Ovary (tissue), 9 donors: ENCODE measurements around the gene HCFC2. TPM values are rescaled to one million over a fixed set of nuclear protein-coding genes. Genes with fewer than 3 reads are reported as not detected.

Source experiments
- DNase-seq, 5 donors: peaks; one replicate each; pipeline ENCODE4 v3.0.0-alpha.2; 2019 to 2020
- H3K27ac ChIP-seq, 2 donors: fragments of 200-600 bp; one replicate each; pipeline versions ENCODE4 v1.5.1 to v1.8.0; 2019 to 2022
- H3K27me3 ChIP-seq: fragments of 200-600 bp; one replicate; pipeline ENCODE4 v1.8.0; 2022
- H3K36me3 ChIP-seq: fragments of 200-600 bp; sonication (generic); one replicate; pipeline ENCODE4 v1.5.1; 2019
- H3K4me1 ChIP-seq: one replicate; pipeline ENCODE4 v1.8.1; 2013; ENCODE audit warnings: mild to moderate bottlenecking, moderate library complexity; ENCODE audit not compliant: insufficient read depth
- H3K4me3 ChIP-seq: fragments of 200-600 bp; sonication (generic); one replicate; pipeline ENCODE4 v1.5.1; 2017
- H3K9me3 ChIP-seq, 2 donors: fragments of 200-600 bp in 1 of 2; sonication (generic) in 1 of 2; one replicate each; pipeline versions ENCODE4 v1.5.1 to v1.8.1; 2013 to 2019; ENCODE audit warnings: mild to moderate bottlenecking in 1 of 2, moderate library complexity in 1 of 2
- EP300 ChIP-seq: sonication (generic); formaldehyde crosslinking; IDR thresholded peaks from one replicate; pipeline ENCODE4 v1.6.1; 2017; ENCODE audit warnings: antibody characterized with exemption
- POLR2A ChIP-seq: fragments of 450-650 bp; IDR thresholded peaks from one replicate; pipeline ENCODE4 v1.6.1; 2017; ENCODE audit warnings: antibody characterized with exemption, mild to moderate bottlenecking, moderate library complexity
- whole genome bisulfite sequencing, 3 donors: extraction: QIAGEN DNeasy Blood & Tissue Kit in 1 of 3; methylation state at CpG; one replicate each; pipeline versions ENCODE4 v1.1.5 to v1.1.7; 2013 to 2017; 5-methylcytosine and 5-hydroxymethylcytosine counted together
- intact Hi-C, 4 donors: fragments of 100-400 bp; cut with DNase I; formaldehyde crosslinking; loops; one replicate each; pipeline versions ENCODE4 v1.11.0 to v1.15.1; 2022 to 2023
- polyA plus RNA-seq, 2 donors: library from polyadenylated mRNA; stranded (reverse); fragments of 200-250 nt in 1 of 2; fragments of 350-450 nt in 1 of 2; fragmentation: Illumina TruSeq in 1 of 2; extraction: RNeasy Lipid Tissue Mini Kit (QIAGEN cat#74804) in 1 of 2; gene quantifications; one replicate each; pipeline ENCODE4 v1.2.3, GENCODE V29; 2013 to 2014
- total RNA-seq, 7 donors: library from RNA; depleted of rRNA in 2 of 7; stranded (reverse); fragments of >200 nt in 2 of 7; fragmentation: NEBNext Ultra II Directional in 3 of 7; extraction: Animal tissue kit (Norgen Biotek cat#: 25700) in 3 of 7; gene quantifications; one replicate each; pipeline versions ENCODE4 v1.1.0 to v1.2.4, GENCODE V29; 2016 to 2023
- TF ChIP-seq, protein P1 (sequence below), 3 donors: fragments of 450-650 bp in 2 of 3; fragments of 200-600 bp in 1 of 3; IDR thresholded peaks; one replicate each; pipeline versions ENCODE4 v1.5.1 to v1.8.0; 2016 to 2022; ENCODE audit warnings: antibody characterized with exemption in 3 of 3, mild to moderate bottlenecking in 1 of 3
- donor health status: DM: no; HTN: no; CAD: no; lungs with moderate emphysema.
- donor health status: DM: no; HTN: no; CAD: no.
- donor health status: Bipolar disorder and iron deficiency.
- donor health status: DM: yes; HTN: yes; CAD: no.
- donor health status: DM: no; HTN: no; CAD: no.
- donor health status: DM: yes; HTN: yes; CAD: no.

The HCFC2 gene
- total and polyA plus RNA-seq, 9 donors = 8.8 to 24.6 (median 20.7) TPM

DNA sequence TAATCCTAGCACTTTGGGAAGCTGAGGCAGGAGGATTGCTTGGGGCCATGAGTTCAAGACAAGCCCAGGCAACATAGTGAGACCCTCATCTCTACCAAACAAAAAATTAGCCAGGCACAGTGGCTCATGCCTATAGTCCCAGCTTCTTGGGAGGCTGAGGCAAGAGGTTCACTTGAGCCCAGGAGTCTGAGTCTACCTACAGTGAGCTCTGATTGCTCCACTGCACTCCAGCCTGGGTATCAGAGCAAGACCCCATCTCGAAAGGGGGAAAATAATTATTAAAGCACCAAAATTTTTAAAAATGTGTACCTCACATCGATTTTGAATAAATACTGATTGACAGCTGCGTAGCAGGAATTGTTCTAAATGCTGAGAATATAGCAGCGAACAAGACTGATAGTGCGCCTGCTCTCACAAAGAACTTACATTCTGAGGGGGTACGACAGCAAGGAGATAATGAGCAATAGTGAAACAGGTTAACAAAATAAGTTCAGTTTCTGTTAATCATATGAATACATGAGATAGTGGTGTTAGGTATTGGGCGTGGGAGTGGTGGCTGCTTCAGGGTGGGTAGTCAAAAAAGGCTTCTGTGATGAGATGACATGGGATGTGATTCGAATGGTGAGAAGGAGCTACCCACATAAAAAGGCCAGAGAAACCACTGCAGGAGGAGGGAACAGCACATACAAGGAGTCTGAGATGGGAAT is 19.6 kb downstream of the HCFC2 start:
- intact Hi-C loops = no loop called here
- Histone ChIP-seq H3K27me3 (no peaks in the 10 kb centered on the region), H3K4me1 (no peaks in the 10 kb centered on the region), H3K27ac (no peak overlapping the region), H3K36me3 (no peaks in the 10 kb centered on the region), H3K4me3 (no peak overlapping the region), H3K9me3 (no peaks in the 10 kb centered on the region)
- DNase-seq = no peak
- TF ChIP-seq POLR2A (no peak), EP300 (no peak)
- TF ChIP-seq, protein P1, sequence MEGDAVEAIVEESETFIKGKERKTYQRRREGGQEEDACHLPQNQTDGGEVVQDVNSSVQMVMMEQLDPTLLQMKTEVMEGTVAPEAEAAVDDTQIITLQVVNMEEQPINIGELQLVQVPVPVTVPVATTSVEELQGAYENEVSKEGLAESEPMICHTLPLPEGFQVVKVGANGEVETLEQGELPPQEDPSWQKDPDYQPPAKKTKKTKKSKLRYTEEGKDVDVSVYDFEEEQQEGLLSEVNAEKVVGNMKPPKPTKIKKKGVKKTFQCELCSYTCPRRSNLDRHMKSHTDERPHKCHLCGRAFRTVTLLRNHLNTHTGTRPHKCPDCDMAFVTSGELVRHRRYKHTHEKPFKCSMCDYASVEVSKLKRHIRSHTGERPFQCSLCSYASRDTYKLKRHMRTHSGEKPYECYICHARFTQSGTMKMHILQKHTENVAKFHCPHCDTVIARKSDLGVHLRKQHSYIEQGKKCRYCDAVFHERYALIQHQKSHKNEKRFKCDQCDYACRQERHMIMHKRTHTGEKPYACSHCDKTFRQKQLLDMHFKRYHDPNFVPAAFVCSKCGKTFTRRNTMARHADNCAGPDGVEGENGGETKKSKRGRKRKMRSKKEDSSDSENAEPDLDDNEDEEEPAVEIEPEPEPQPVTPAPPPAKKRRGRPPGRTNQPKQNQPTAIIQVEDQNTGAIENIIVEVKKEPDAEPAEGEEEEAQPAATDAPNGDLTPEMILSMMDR (IDR thresholded peaks at IDR 0.05) = no peak
- 93 to 97% (median 94%) methylated on average over 8 of the region's 8 CpGs for WGBS, 3 donors

DNA sequence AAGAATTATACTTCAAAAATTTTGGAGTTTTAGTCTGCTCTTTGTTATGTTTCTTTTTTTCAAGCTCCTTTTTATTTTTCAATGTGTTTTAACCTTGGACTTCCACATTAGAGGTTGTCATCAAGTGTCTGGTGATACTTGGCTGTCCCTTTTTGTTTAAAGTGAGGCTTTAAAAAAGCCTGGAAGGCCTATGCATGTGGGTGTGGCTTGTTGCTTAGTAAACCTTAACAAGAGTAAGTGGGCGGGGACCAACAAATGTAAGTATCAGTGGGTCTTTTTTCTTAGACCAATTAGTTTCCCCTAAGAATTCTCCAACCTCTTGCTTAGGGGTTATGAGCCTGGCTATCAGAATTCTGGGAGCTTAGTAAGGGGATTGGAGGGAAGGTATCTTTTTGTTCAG is 26.4 kb downstream of the HCFC2 start:
- H3K27ac ChIP-seq = no peak overlapping the region
- DNase-seq = no peak
- intact Hi-C loops = no loop called here
- H3K9me3 ChIP-seq = no peaks in the 10 kb centered on the region
- H3K4me3 ChIP-seq = no peak overlapping the region
- WGBS, 3 donors = 95 to 100% (median 100%) methylated on average over 1 of the region's 1 CpG
- no peaks in the 10 kb centered on the region for H3K36me3 ChIP-seq
- TF ChIP-seq POLR2A (no peak), EP300 (no peak)
- TF ChIP-seq, protein P1 (IDR thresholded peaks at IDR 0.05) = no peak
- no peaks in the 10 kb centered on the region for H3K27me3 ChIP-seq
- H3K4me1 ChIP-seq = no peaks in the 10 kb centered on the region

DNA sequence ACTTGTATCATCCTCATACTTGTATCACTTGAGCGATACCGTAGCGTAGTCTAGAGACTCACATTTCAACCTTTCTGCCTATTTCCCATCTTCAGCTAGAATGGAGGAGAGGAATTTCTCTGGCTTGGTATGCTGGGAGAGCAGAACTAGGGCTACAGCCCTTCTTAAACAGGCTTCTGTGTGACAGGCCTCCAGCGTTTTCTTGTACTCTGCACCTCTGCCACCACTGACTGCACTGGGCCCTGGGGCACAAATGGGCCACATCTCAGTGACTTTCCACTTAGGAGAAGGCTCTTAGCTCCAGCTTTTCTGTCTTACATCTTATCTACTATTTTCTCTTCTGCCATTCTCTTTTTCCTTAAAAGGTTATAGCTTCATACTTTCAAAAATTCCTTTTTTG is 26.8 kb downstream of the HCFC2 start:
- Histone ChIP-seq H3K4me1 (no peaks in the 10 kb centered on the region), H3K4me3 (no peak overlapping the region), H3K27ac (no peak overlapping the region), H3K27me3 (no peaks in the 10 kb centered on the region), H3K36me3 (no peaks in the 10 kb centered on the region), H3K9me3 (no peaks in the 10 kb centered on the region)
- intact Hi-C loops = no loop called here
- 85 to 87% (median 86%) methylated on average over 4 of the region's 4 CpGs for WGBS, 3 donors
- no peak for DNase-seq
- TF ChIP-seq, protein P1 (IDR thresholded peaks at IDR 0.05) = no peak
- no peak for TF ChIP-seq POLR2A

DNA sequence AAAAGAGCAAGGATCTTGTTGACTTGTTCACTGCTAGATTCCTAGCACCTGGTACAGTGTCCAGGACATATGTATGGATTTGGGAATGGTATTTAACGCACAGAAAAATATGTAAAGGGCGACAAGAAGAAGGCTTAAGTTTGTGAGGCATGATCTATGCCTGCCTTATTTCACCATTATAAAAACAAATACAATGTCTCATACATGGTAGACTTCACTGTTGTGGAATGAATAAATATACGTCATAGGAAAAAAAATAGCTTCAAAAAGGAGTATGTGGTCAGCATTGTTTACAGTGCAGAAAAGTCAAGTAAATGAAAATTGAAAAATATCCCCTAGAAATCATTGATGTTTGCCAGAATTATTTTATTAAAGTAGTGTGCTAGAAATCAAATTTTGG is 30.0 kb downstream of the HCFC2 start:
- no peak overlapping the region for H3K27ac ChIP-seq
- TF ChIP-seq POLR2A = no peak
- TF ChIP-seq, protein P1 (IDR thresholded peaks at IDR 0.05) = no peak
- no peak for TF ChIP-seq EP300
- intact Hi-C loops = no loop called here
- H3K4me1 ChIP-seq = no peaks in the 10 kb centered on the region
- DNase-seq = no peak
- no peak overlapping the region for H3K4me3 ChIP-seq
- H3K36me3 ChIP-seq = no peaks in the 10 kb centered on the region
- H3K27me3 ChIP-seq = no peaks in the 10 kb centered on the region
- 96 to 99% (median 98%) methylated on average over 3 of the region's 3 CpGs for WGBS, 3 donors
- no peaks in the 10 kb centered on the region for H3K9me3 ChIP-seq
